ENCODE measurements around the gene LAMC1. TPM values are rescaled to one million over a fixed set of nuclear protein-coding genes. Genes with fewer than 3 reads are reported as not detected.

LAMC1 gene
- total and polyA plus RNA-seq, 3 donors from 2014 or later, result 64.5 to 112 (median 106) TPM

DNA sequence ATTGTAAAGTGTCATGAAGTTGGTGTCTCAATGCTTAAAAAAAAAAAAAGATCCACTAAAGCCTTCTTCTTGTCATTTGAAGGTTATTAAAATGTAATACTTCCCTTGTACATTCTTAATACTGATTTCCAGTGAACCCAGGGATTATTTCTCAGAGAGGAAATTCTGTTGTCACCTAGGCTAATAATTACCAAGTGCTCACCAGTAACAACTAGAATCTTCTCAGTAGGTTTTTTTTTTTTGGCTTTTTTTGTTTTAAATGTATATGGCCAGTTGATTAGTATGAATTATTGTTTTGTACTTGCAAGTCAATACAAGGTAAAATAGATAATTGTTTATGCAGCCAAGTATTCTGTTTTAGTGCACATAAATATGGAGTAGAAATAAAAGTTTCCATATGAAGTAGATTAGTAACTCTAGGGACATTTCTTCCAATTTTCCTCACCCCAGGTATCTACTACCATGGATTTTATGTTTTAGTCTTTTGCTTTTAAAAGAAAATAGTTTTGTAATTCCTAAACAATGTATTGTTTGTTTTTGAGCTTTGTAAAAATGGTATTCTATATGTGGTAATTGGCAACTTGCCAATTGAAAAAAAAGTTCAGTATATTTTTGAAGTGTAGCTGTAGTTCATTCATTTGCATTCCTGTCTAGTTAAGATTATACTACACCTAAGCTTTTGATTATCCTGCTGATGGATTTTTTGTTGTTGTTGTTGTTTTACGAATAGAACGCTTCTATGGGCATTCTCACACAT lies 21.9 kb downstream of the LAMC1 start:
- Histone ChIP-seq H3K36me3 (ENCODE audit: low read depth, missing control alignments) (no peaks in the 10 kb centered on the region), H3K4me1 (peaks cover 11% of the 10 kb centered on the region), H3K9me3 (no peaks in the 10 kb centered on the region), H3K4me3 (no peak overlapping the region), H3K27ac (peak overlapping the region in 1 of 2 donors; percentile 58), H3K27me3 (no peaks in the 10 kb centered on the region)
- intact Hi-C loops (cut with DNase I; ENCODE audit: low total_unique reads), result no loop called here
- 93 to 99% methylated on average over 2 of the region's 2 CpGs for WGBS, 2 donors
- TF ChIP-seq, protein P1, sequence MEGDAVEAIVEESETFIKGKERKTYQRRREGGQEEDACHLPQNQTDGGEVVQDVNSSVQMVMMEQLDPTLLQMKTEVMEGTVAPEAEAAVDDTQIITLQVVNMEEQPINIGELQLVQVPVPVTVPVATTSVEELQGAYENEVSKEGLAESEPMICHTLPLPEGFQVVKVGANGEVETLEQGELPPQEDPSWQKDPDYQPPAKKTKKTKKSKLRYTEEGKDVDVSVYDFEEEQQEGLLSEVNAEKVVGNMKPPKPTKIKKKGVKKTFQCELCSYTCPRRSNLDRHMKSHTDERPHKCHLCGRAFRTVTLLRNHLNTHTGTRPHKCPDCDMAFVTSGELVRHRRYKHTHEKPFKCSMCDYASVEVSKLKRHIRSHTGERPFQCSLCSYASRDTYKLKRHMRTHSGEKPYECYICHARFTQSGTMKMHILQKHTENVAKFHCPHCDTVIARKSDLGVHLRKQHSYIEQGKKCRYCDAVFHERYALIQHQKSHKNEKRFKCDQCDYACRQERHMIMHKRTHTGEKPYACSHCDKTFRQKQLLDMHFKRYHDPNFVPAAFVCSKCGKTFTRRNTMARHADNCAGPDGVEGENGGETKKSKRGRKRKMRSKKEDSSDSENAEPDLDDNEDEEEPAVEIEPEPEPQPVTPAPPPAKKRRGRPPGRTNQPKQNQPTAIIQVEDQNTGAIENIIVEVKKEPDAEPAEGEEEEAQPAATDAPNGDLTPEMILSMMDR (IDR thresholded peaks at IDR 0.05), result no peak
- no peak for TF ChIP-seq POLR2A (IDR thresholded peaks at IDR 0.05)
- DNase-seq, result no peak

DNA sequence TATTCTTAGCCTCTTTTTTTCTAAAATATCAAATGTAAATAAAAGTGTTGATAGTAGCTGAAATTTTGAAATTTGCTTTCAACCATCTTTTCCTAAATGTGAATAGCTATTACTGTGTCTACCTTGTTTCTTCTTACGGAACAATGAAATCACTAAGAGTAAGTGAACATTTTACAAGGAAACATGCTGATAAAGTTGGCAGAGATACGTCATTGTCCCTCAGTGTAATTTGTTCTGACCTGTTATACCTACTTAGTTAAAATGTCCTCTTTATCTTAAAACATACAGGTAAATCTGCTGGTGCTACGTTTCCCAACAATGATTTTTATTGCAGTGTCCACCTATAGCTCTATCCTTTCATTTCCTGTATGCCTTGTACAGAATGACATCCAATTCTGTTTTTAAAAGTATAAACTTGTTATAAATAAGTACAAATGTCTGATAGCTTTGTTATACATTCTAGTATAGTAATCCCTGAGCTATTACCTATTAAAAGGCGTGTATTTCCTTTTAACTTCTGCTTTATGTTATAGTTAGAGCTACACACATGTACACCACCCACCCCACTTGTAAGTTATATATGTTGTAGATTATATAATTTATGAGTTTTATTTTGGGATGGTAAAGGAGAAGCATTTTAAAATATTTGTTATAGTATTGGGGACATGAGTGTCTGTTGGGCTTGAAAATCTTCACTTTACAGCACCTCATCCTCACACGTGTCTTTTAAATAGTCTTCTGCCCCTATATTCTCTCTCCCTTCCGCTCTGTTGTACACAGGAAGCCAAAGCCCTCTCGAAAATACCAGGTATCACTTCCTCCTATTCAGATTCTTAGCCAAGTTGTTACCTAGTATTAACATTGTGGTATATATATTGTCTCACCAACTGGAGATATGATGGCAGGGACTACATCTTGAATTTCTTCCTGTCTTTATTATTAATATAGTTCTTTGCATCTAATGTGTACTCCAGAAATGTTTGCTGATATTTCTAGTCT lies 25.2 kb downstream of the LAMC1 start:
- Histone ChIP-seq H3K9me3 (no peaks in the 10 kb centered on the region), H3K4me1 (peaks cover 4% of the 10 kb centered on the region), H3K4me3 (no peak overlapping the region), H3K27me3 (no peaks in the 10 kb centered on the region), H3K36me3 (ENCODE audit: low read depth, missing control alignments) (no peaks in the 10 kb centered on the region), H3K27ac (no peak overlapping the region)
- DNase-seq, result no peak
- TF ChIP-seq, protein P1 (IDR thresholded peaks at IDR 0.05), result no peak
- no peak for TF ChIP-seq POLR2A (IDR thresholded peaks at IDR 0.05)
- 78 to 79% methylated on average over 7 of the region's 7 CpGs for WGBS, 2 donors
- intact Hi-C loops (cut with DNase I; ENCODE audit: low total_unique reads), result no loop called here

DNA sequence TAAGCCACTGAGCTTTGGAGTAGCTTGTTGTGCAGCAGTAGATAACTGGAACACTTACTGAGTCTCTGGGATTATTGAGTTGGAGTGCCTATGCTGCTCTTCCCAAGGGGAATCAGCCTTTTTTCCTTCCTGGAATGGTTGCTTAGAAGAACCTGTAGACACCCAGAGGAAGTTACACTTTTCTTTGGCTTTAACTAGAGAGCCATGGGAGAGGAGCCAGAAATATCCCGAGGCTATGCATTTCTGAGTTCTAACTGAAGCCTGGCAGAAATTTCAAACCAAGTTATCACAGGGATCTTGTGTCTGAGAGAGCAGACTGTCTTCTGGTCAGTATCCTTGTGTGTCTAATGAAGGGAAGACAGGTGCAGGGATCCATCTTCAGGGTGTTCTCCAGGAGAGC lies 28.3 kb downstream of the LAMC1 start:
- no peaks in the 10 kb centered on the region for H3K4me1 ChIP-seq
- no peaks in the 10 kb centered on the region for H3K9me3 ChIP-seq
- no peak overlapping the region for H3K27ac ChIP-seq
- no peak for TF ChIP-seq POLR2A (IDR thresholded peaks at IDR 0.05)
- TF ChIP-seq, protein P1 (IDR thresholded peaks at IDR 0.05), result no peak
- H3K27me3 ChIP-seq, result no peaks in the 10 kb centered on the region
- no peaks in the 10 kb centered on the region for H3K36me3 ChIP-seq (ENCODE audit: low read depth, missing control alignments)
- H3K4me3 ChIP-seq, result no peak overlapping the region
- DNase-seq, result no peak
- WGBS, 2 donors, result 44 to 63% methylated on average over 1 of the region's 1 CpG
- intact Hi-C loops (cut with DNase I; ENCODE audit: low total_unique reads), result no loop called here

DNA sequence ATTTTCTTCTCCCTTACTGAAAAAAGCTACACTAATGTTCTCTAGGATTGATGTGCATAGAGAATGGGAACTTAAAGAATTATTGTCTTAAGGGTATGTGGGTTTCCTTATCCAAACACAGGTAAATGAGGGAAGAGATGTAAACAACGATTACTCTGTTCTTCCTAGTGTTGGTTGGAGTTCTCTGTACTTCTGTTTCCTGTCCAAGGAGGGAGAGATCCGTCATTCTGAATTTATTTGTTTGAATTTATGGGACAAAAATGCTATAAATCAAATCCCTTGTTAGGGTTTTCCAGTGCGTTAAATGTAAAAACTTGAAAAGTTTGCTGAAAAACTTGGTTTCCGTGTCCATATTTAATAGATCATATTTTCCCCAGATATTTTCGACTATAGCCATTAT lies 29.6 kb downstream of the LAMC1 start:
- H3K36me3 ChIP-seq (ENCODE audit: low read depth, missing control alignments), result no peaks in the 10 kb centered on the region
- intact Hi-C loops (cut with DNase I; ENCODE audit: low total_unique reads), result no loop called here
- H3K9me3 ChIP-seq, result no peaks in the 10 kb centered on the region
- H3K27me3 ChIP-seq, result no peaks in the 10 kb centered on the region
- DNase-seq, result no peak
- no peak overlapping the region for H3K4me3 ChIP-seq
- 87% methylated on average over 5 of the region's 5 CpGs for WGBS, 2 donors
- no peaks in the 10 kb centered on the region for H3K4me1 ChIP-seq
- no peak for TF ChIP-seq POLR2A (IDR thresholded peaks at IDR 0.05)
- TF ChIP-seq, protein P1 (IDR thresholded peaks at IDR 0.05), result no peak
- H3K27ac ChIP-seq, result no peak overlapping the region
